GM18861 (cell line): ENCODE results near the gene EML5.
A peak's percentile ranks its signal among the peaks of the same experiment; 100 is the strongest.

Experiments used
- ATAC-seq: cut with Tn5 transposase; IDR thresholded peaks from one replicate; pipeline ENCODE4 v1.9.1; 2021; ENCODE audit not compliant: unreplicated experiment

EML5 gene

GRCh38 chr14:88727057-88727456 lies 65.7 kb downstream of the EML5 start:
- no peak for ATAC-seq

GRCh38 chr14:88710709-88711108 lies 82.0 kb downstream of the EML5 start:
- no peak for ATAC-seq

- ATAC-seq = no peak
These were observed 85.7 kb downstream of the EML5 start for GRCh38 chr14:88707088-88707487.

GRCh38 chr14:88706425-88706824 lies 86.3 kb downstream of the EML5 start:
- no peak for ATAC-seq

GRCh38 chr14:88698651-88699050 lies 94.1 kb downstream of the EML5 start:
- no peak for ATAC-seq

GRCh38 chr14:88695870-88696269 lies 96.9 kb downstream of the EML5 start:
- ATAC-seq = no peak

GRCh38 chr14:88688386-88688785 lies 104.4 kb downstream of the EML5 start:
- no peak for ATAC-seq

GRCh38 chr14:88683119-88683518 lies 109.6 kb downstream of the EML5 start:
- ATAC-seq = no peak

GRCh38 chr14:88682495-88683114 lies 110.1 kb downstream of the EML5 start:
- ATAC-seq = no peak

GRCh38 chr14:88681755-88682494 lies 110.8 kb downstream of the EML5 start:
- no peak for ATAC-seq

- ATAC-seq = no peak
These were observed 123.4 kb downstream of the EML5 start for GRCh38 chr14:88669346-88669745.

GRCh38 chr14:88668448-88669116 lies 124.2 kb downstream of the EML5 start:
- ATAC-seq = peak; percentile 54

- ATAC-seq = peak; percentile 83
These were observed 125.0 kb downstream of the EML5 start for GRCh38 chr14:88667555-88668273.

GRCh38 chr14:88660056-88660455 lies 132.7 kb downstream of the EML5 start:
- no peak for ATAC-seq

- no peak for ATAC-seq
These were observed 153.5 kb downstream of the EML5 start for GRCh38 chr14:88639221-88639620.

- ATAC-seq = no peak
These were observed 160.2 kb downstream of the EML5 start for GRCh38 chr14:88632512-88632911.

GRCh38 chr14:88631091-88631490 lies 161.7 kb downstream of the EML5 start:
- no peak for ATAC-seq

GRCh38 chr14:88630565-88630964 lies 162.2 kb downstream of the EML5 start:
- no peak for ATAC-seq

GRCh38 chr14:88628462-88628861 lies 164.3 kb downstream of the EML5 start:
- ATAC-seq = no peak

- ATAC-seq = no peak
These were observed 164.7 kb downstream of the EML5 start for GRCh38 chr14:88628033-88628432.

- ATAC-seq = no peak
These were observed 167.1 kb downstream of the EML5 start for GRCh38 chr14:88625671-88626070.

GRCh38 chr14:88621100-88621499 lies 171.7 kb downstream of the EML5 start:
- ATAC-seq = no peak
